HepG2 (cell line): Measurements from ENCODE around the gene SLC9A9.

Source experiments
- BRF2 ChIP-seq: sonication (generic); formaldehyde crosslinking; IDR thresholded peaks from 2 replicates; pipeline ENCODE4 v1.8.1; 2022; ENCODE audit warnings: mild to moderate bottlenecking, missing genetic modification reagents
- CTCF ChIP-seq: sonication (generic); formaldehyde crosslinking; IDR thresholded peaks from 2 replicates; pipeline ENCODE4 v1.5.0; 2020; ENCODE audit warnings: mild to moderate bottlenecking, missing genetic modification reagents, moderate library complexity
- ETV5 ChIP-seq: IDR thresholded peaks from 2 replicates; pipeline ENCODE4 v1.6.1; 2018; ENCODE audit warnings: missing biosample characterization, missing genetic modification reagents, inconsistent platforms, borderline replicate concordance
- EZH2 ChIP-seq: conservative IDR thresholded peaks from 2 replicates; pipeline ENCODE4 v1.6.1; 2012; ENCODE audit warnings: mild to moderate bottlenecking, low read depth, low read length, moderate library complexity
- HDAC1 ChIP-seq: sonication (generic); formaldehyde crosslinking; IDR thresholded peaks from 2 replicates; pipeline ENCODE4 v1.5.1; 2020; ENCODE audit warnings: mild to moderate bottlenecking, missing genetic modification reagents
- HDAC2 ChIP-seq: sonication (generic); formaldehyde crosslinking; IDR thresholded peaks from 2 replicates; pipeline ENCODE4 v1.4.0; 2020; ENCODE audit warnings: missing genetic modification reagents
- NFE2 ChIP-seq: sonication (generic); formaldehyde crosslinking; IDR thresholded peaks from 2 replicates; pipeline ENCODE4 v1.4.0; 2020; ENCODE audit warnings: missing genetic modification reagents
- POLR2A ChIP-seq, 2 experiments: IDR thresholded peaks; 2 replicates each; pipeline ENCODE4 v1.6.1; 2011; ENCODE audit warnings: low read depth in 2 of 2, low read length in 2 of 2, mild to moderate bottlenecking in 1 of 2, moderate library complexity in 1 of 2; ENCODE audit not compliant: insufficient read depth in 1 of 2
- RFX5 ChIP-seq: IDR thresholded peaks from 2 replicates; pipeline ENCODE4 v1.6.1; 2011; ENCODE audit warnings: low read depth, low read length, improper control_type of control experiment
- TARDBP ChIP-seq: sonication (generic); formaldehyde crosslinking; IDR thresholded peaks from 2 replicates; pipeline ENCODE4 v1.8.0; 2022; ENCODE audit warnings: mild to moderate bottlenecking, missing genetic modification reagents
- YEATS4 ChIP-seq: sonication (generic); formaldehyde crosslinking; IDR thresholded peaks from 2 replicates; pipeline ENCODE4 v1.4.0; 2020; ENCODE audit warnings: missing genetic modification reagents, borderline replicate concordance
- ZNF318 ChIP-seq: sonication (generic); formaldehyde crosslinking; IDR thresholded peaks from 2 replicates; pipeline ENCODE4 v1.4.0; 2020; ENCODE audit warnings: mild to moderate bottlenecking, missing genetic modification reagents

- TF ChIP-seq HDAC1 (CRISPR knock-in tag) (no peak), YEATS4 (no peak), ZNF318 (CRISPR knock-in tag) (no peak), HDAC2 (CRISPR knock-in tag) (no peak), CTCF (CRISPR knock-in tag) (no peak), BRF2 (CRISPR knock-in tag) (no peak), TARDBP (CRISPR knock-in tag) (no peak), EZH2 (no peak), ETV5 (CRISPR knock-in tag) (no peak), NFE2 (CRISPR knock-in tag) (no peak), POLR2A (IDR thresholded peaks at IDR 0.05; ENCODE audit: insufficient read depth in 1 of 2, low read depth in 2 of 2, low read length in 2 of 2) (no peak), RFX5 (no peak)
These were observed 317.2 kb downstream of the SLC9A9 start for GRCh38 chr3:143531101-143531500.
